HepG2 (cell line): ENCODE results near the gene PCDHAC1.

Experiments
- ERF ChIP-seq: IDR thresholded peaks from 2 replicates; pipeline ENCODE4 v1.6.1; 2018; ENCODE audit warnings: missing biosample characterization, missing genetic modification reagents
- IKZF1 ChIP-seq: fragments of 450-650 bp; IDR thresholded peaks from 2 replicates; pipeline ENCODE4 v1.7.1; 2016
- IKZF5 ChIP-seq: IDR thresholded peaks from 2 replicates; pipeline ENCODE4 v1.6.1; 2018; ENCODE audit warnings: missing genetic modification reagents, mild to moderate bottlenecking, missing compliant biosample characterization
- MTA1 ChIP-seq: sonication (generic); formaldehyde crosslinking; IDR thresholded peaks from 2 replicates; pipeline ENCODE4 v1.4.0; 2020; ENCODE audit warnings: missing genetic modification reagents, mild to moderate bottlenecking, borderline replicate concordance
- SRSF1 ChIP-seq: fragments of 200-400 bp; formaldehyde crosslinking; optimal IDR thresholded peaks from 2 replicates; pipeline ENCODE3; 2017; ENCODE audit warnings: mild to moderate bottlenecking, low read depth, low read length, moderate library complexity
- YY1 ChIP-seq: IDR thresholded peaks from 2 replicates; pipeline ENCODE4 v1.6.1; 2011; ENCODE audit warnings: low read length, low read depth, moderate library complexity, mild to moderate bottlenecking; ENCODE audit not compliant: insufficient read depth, insufficient replicate concordance
- ZBTB42 ChIP-seq: sonication (generic); formaldehyde crosslinking; IDR thresholded peaks from 2 replicates; pipeline ENCODE4 v1.5.0; 2020; ENCODE audit warnings: mild to moderate bottlenecking, missing genetic modification reagents
- ZNF180 ChIP-seq: sonication (generic); formaldehyde crosslinking; IDR thresholded peaks from 2 replicates; pipeline ENCODE4 v1.4.0; 2020; ENCODE audit warnings: low read depth, missing genetic modification reagents, borderline replicate concordance
- ZNF232 ChIP-seq: sonication (generic); formaldehyde crosslinking; IDR thresholded peaks from 2 replicates; pipeline ENCODE4 v1.4.0; 2020; ENCODE audit warnings: missing genetic modification reagents, borderline replicate concordance
- TF ChIP-seq, protein P1 (sequence below): sonication (generic); formaldehyde crosslinking; IDR thresholded peaks from 2 replicates; pipeline ENCODE4 v1.5.0; 2020; ENCODE audit warnings: missing genetic modification reagents

DNA sequence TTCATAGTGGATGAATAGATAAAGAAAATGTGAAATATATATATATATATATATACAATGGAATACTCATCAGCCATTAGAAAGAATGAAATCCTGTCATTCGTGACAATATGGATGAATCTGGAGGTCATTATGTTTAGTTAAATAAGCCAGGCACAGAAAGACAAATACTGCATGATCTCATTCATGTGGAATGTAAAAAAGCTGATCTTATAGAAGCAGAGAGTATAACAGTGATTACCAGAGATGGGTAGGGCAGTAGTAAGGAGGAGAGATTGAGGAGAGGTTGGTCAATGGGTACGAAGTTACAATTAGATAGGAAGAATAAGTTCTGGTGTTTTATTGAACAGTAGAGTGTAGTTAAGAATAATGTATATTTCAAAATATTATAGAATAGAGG, 20.5 kb downstream of the PCDHAC1 start:
- TF ChIP-seq ZBTB42 (CRISPR knock-in tag) (no peak), YY1 (no peak), SRSF1 (no peak), ZNF232 (no peak), IKZF5 (CRISPR knock-in tag) (no peak), ZNF180 (CRISPR knock-in tag) (no peak), MTA1 (no peak), ERF (no peak), IKZF1 (no peak)
- TF ChIP-seq, protein P1, sequence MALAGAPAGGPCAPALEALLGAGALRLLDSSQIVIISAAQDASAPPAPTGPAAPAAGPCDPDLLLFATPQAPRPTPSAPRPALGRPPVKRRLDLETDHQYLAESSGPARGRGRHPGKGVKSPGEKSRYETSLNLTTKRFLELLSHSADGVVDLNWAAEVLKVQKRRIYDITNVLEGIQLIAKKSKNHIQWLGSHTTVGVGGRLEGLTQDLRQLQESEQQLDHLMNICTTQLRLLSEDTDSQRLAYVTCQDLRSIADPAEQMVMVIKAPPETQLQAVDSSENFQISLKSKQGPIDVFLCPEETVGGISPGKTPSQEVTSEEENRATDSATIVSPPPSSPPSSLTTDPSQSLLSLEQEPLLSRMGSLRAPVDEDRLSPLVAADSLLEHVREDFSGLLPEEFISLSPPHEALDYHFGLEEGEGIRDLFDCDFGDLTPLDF (CRISPR knock-in tag), result no peak
